ENCODE measurements around the gene TNFRSF1A.

TNFRSF1A gene

GRCh38 chr12:6322969-6323339 lies 18.9 kb downstream of the TNFRSF1A start:
- Histone ChIP-seq H3K9me3 (ENCODE audit: insufficient read depth, low read length) (no peaks in the 10 kb centered on the region), H3K9ac (ENCODE audit: low read length) (no peak overlapping the region)

GRCh38 chr12:6322352-6322751 lies 19.5 kb downstream of the TNFRSF1A start:
- TF ChIP-seq EZH2phosphoT487 (conservative IDR thresholded peaks at IDR 0.05; ENCODE audit: low read length) = no peak
- H4K20me1 ChIP-seq (ENCODE audit: low read depth, low read length) = no peaks in the 10 kb centered on the region
- H3K9ac ChIP-seq (ENCODE audit: low read length) = no peak overlapping the region
- H3K9me2 ChIP-seq (replicated peaks; ENCODE audit: insufficient read depth, low read length) = no peaks in the 10 kb centered on the region
- H3K4me2 ChIP-seq (ENCODE audit: low read depth, low read length, poor library complexity, severe bottlenecking) = no peak overlapping the region
- no peak overlapping the region for H3K4me3 ChIP-seq (ENCODE audit: insufficient read depth, low read length, poor library complexity, severe bottlenecking)
- H3K27me3 ChIP-seq (ENCODE audit: low read length) = no peaks in the 10 kb centered on the region
- H3K79me2 ChIP-seq (ENCODE audit: insufficient read depth, low read length) = no peaks in the 10 kb centered on the region
- H3F3A ChIP-seq (ENCODE audit: insufficient read depth) = 0 out of 2 replicates have a peak, but pooled peaks cover 5% of the 10 kb centered on the region
- H3K9me3 ChIP-seq (ENCODE audit: insufficient read depth, low read length) = no peaks in the 10 kb centered on the region
- no peaks in the 10 kb centered on the region for H3K36me3 ChIP-seq (ENCODE audit: low read length)
- no peak overlapping the region for H2AFZ ChIP-seq (ENCODE audit: low read depth, low read length, severe bottlenecking)
- H3K27ac ChIP-seq (ENCODE audit: low read depth, low read length) = no peak overlapping the region

More at GRCh38 chr12:6322969-6323339, 18.9 kb downstream of the TNFRSF1A start:
- TF ChIP-seq CTCF (IDR thresholded peaks at IDR 0.05; ENCODE audit: insufficient read depth, low read length, poor library complexity, severe bottlenecking) = no peak
- no peak for TF ChIP-seq EZH2phosphoT487 (conservative IDR thresholded peaks at IDR 0.05; ENCODE audit: low read length)
- 0 out of 2 replicates have a peak, but pooled peaks cover 5% of the 10 kb centered on the region for H3F3A ChIP-seq (ENCODE audit: insufficient read depth)
- H3K4me2 ChIP-seq (ENCODE audit: low read depth, low read length, poor library complexity, severe bottlenecking) = no peak overlapping the region
- H3K79me2 ChIP-seq (ENCODE audit: insufficient read depth, low read length) = no peaks in the 10 kb centered on the region
- H3K36me3 ChIP-seq (ENCODE audit: low read length) = no peaks in the 10 kb centered on the region
- H3K9me2 ChIP-seq (replicated peaks; ENCODE audit: insufficient read depth, low read length) = no peaks in the 10 kb centered on the region
- H4K20me1 ChIP-seq (ENCODE audit: low read depth, low read length) = no peaks in the 10 kb centered on the region
- H3K27ac ChIP-seq (ENCODE audit: low read depth, low read length) = no peak overlapping the region
- H3K27me3 ChIP-seq (ENCODE audit: low read length) = no peaks in the 10 kb centered on the region
- H3K4me3 ChIP-seq (ENCODE audit: insufficient read depth, low read length, poor library complexity, severe bottlenecking) = no peak overlapping the region
- H2AFZ ChIP-seq (ENCODE audit: low read depth, low read length, severe bottlenecking) = no peak overlapping the region

GRCh38 chr12:6321905-6322304 lies 20.0 kb downstream of the TNFRSF1A start:
- H3K4me2 ChIP-seq (ENCODE audit: low read depth, low read length, poor library complexity, severe bottlenecking) = no peak overlapping the region
- H3K4me3 ChIP-seq (ENCODE audit: insufficient read depth, low read length, poor library complexity, severe bottlenecking) = no peak overlapping the region
- H3K36me3 ChIP-seq (ENCODE audit: low read length) = no peaks in the 10 kb centered on the region
- no peaks in the 10 kb centered on the region for H3K27me3 ChIP-seq (ENCODE audit: low read length)
- H3K79me2 ChIP-seq (ENCODE audit: insufficient read depth, low read length) = no peaks in the 10 kb centered on the region
- no peak overlapping the region for H3K9ac ChIP-seq (ENCODE audit: low read length)
- no peak overlapping the region for H3K27ac ChIP-seq (ENCODE audit: low read depth, low read length)
- 0 out of 2 replicates have a peak, but pooled peaks cover 5% of the 10 kb centered on the region for H3F3A ChIP-seq (ENCODE audit: insufficient read depth)
- H2AFZ ChIP-seq (ENCODE audit: low read depth, low read length, severe bottlenecking) = no peak overlapping the region
- H4K20me1 ChIP-seq (ENCODE audit: low read depth, low read length) = no peaks in the 10 kb centered on the region
- H3K9me2 ChIP-seq (replicated peaks; ENCODE audit: insufficient read depth, low read length) = no peaks in the 10 kb centered on the region
- H3K9me3 ChIP-seq (ENCODE audit: insufficient read depth, low read length) = no peaks in the 10 kb centered on the region
- TF ChIP-seq EZH2phosphoT487 (conservative IDR thresholded peaks at IDR 0.05; ENCODE audit: low read length) = no peak
- no peak for TF ChIP-seq CTCF (IDR thresholded peaks at IDR 0.05; ENCODE audit: insufficient read depth, low read length, poor library complexity, severe bottlenecking)

GRCh38 chr12:6319446-6319845 lies 22.4 kb downstream of the TNFRSF1A start:
- Histone ChIP-seq H3K36me3 (ENCODE audit: low read length) (no peaks in the 10 kb centered on the region), H3K27ac (ENCODE audit: low read depth, low read length) (no peak overlapping the region)

More at GRCh38 chr12:6319446-6319845, 22.4 kb downstream of the TNFRSF1A start:
- H3K9me2 ChIP-seq (replicated peaks; ENCODE audit: insufficient read depth, low read length) = no peaks in the 10 kb centered on the region
- H3K4me2 ChIP-seq (ENCODE audit: low read depth, low read length, poor library complexity, severe bottlenecking) = no peak overlapping the region
- H3K27me3 ChIP-seq (ENCODE audit: low read length) = no peaks in the 10 kb centered on the region
- no peak overlapping the region for H2AFZ ChIP-seq (ENCODE audit: low read depth, low read length, severe bottlenecking)
- no peak overlapping the region for H3K4me3 ChIP-seq (ENCODE audit: insufficient read depth, low read length, poor library complexity, severe bottlenecking)
- H3F3A ChIP-seq (ENCODE audit: insufficient read depth) = 0 out of 2 replicates have a peak, but pooled peaks cover 5% of the 10 kb centered on the region
- no peaks in the 10 kb centered on the region for H4K20me1 ChIP-seq (ENCODE audit: low read depth, low read length)
- H3K9me3 ChIP-seq (ENCODE audit: insufficient read depth, low read length) = no peaks in the 10 kb centered on the region
- H3K79me2 ChIP-seq (ENCODE audit: insufficient read depth, low read length) = no peaks in the 10 kb centered on the region
- H3K9ac ChIP-seq (ENCODE audit: low read length) = no peak overlapping the region
- TF ChIP-seq EZH2phosphoT487 (conservative IDR thresholded peaks at IDR 0.05; ENCODE audit: low read length) (no peak), CTCF (IDR thresholded peaks at IDR 0.05; ENCODE audit: insufficient read depth, low read length, poor library complexity, severe bottlenecking) (no peak)

Measured in SU-DHL-6 (cell line).